Measurements from ENCODE around the gene MCEE.

MCEE gene

DNA sequence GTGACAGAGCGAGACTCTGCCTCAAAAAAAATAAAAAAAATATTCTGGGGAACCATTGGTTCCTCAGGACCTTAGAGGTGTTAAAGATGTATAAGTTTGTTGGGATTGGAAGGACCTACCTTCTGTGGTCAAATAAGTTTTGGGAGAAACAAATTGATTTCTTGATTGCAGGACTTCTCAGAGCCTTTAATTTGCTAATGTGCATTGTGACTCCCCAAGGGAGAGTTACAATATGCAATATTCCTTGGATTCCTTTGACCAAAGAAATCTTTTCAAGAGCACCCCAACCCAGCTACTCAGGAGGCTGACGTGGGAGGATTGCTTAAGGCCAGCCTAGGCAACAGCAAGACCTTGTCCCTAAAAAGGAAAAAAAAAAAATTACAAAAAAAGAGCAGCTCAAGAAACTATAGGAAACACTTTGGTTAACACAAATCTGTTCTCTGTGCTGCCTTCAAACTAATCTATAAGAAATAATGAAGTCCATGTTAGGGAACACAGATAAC lies 55.1 kb downstream of the MCEE start:
- no peak for DNase-seq

DNA sequence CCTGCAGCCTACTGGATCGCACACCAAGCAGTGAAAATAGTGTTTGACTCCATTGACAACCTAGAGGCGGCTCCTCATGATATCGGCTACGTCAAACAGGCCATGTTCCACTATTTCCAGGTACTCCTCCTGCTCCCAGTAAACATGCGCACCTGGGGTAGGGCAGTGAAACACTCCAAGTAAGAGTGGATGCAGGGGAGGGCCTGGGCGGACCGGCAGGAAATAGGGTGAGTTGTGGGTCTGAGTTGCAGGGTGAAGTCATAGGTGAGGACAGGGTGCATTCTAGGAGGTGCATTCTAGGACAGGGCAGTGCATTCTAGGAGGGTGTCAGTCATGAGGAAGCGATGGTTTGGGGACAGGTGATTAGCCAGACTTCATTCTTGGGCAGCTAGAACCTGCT lies 56.6 kb downstream of the MCEE start:
- no peak for DNase-seq

DNA sequence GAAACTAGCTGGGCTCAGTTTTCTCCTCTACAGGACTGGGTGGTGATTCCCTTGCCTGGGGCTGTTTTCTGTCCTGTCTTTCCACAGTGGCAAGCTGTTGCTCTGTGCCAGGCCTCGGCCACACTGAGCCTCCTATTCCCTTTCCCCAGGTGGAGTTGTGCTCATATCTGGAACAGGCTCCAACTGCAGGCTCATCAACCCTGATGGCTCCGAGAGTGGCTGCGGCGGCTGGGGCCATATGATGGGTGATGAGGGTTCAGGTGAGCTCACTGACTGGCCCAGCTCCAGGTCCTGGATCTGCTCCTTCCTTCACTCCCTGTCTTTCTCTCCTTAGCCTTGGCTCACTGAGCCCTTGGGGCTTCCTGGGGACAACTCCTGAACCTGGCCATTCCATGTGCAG lies 57.5 kb downstream of the MCEE start:
- no peak for DNase-seq

DNA sequence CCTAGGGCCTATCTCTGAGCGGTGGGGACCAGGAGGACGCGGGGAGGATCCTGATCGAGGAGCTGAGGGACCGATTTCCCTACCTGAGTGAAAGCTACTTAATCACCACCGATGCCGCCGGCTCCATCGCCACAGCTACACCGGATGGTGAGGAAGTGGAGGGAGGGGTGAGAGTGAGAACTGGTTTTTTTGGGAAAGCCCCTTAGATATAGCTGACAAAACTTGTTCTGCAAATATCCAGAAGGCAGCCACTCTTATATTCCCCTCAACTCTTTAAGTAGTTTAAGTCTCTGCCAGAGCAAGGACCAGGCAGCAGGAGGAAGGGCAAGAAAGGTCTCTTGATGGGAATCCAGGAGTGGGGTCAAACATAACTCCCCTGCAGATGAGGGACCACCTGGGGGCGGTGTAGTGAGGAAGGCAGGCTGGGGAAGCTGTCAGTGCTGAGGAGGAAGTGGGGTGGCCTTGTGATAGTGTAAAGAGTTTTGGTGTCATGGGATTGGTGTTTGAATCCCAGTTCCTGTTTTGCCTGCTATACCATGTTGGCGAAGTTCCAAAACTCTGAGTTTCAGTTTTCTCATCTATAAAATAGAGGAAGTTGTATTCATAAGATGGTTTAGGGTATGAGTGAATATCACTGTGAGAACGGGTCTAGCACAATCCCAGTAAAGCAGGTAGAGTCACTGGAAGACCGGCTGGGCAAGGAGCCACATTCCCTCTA lies 58.2 kb downstream of the MCEE start:
- DNase-seq = peak; percentile 52

DNA sequence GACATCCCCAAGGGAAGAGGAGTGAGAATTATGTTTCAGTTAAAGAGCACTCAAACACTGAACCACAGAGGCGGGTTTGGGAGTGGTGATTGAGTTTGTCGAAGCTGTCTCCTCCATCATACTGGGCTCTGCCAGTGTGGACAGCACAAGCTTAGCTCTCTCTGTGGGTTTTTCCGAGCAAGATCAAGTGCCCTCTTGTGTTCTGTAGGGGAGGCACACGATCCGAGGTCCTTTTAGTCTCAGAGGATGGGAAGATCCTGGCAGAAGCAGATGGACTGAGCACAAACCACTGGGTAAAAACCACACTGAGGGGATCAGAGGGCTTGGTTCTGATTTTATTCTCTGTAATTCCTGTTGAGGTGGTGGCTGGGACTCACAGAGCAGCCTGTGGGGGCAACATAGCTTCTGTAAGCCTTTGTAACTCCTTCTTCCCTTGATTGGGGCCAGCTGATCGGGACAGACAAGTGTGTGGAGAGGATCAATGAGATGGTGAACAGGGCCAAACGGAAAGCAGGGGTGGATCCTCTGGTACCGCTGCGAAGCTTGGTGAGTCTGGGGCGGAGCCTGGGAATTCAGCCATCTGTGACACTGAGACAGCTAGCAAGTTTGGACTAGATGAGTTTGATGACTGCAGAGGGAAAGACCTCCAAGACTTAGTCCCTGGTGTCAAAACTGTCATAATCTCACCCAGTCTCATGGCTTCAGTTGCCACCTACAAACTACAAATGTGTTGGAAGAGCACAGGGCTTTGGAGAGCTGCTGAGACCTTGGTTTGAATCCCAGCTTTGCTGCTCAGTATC lies 59.5 kb downstream of the MCEE start:
- no peak for DNase-seq

DNA sequence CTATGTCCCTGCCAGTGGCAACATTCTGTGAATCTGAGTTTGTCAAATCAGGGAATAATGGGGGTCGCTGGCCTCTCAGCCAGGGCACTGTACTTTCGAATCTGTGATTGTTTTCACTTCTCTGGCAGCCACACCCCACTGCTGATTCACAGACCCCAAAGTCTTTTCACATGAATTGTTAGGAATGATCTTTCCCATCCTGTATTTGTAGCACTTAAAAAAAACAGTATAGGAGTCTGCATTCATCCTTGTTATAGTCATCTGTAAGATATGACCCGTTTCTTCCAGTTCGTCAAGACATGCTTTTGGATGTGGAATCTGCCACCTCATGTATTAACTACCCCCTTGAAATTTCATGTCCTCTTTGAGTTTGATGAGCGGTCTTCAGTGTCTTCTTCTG lies 60.7 kb downstream of the MCEE start:
- DNase-seq = no peak

DNA sequence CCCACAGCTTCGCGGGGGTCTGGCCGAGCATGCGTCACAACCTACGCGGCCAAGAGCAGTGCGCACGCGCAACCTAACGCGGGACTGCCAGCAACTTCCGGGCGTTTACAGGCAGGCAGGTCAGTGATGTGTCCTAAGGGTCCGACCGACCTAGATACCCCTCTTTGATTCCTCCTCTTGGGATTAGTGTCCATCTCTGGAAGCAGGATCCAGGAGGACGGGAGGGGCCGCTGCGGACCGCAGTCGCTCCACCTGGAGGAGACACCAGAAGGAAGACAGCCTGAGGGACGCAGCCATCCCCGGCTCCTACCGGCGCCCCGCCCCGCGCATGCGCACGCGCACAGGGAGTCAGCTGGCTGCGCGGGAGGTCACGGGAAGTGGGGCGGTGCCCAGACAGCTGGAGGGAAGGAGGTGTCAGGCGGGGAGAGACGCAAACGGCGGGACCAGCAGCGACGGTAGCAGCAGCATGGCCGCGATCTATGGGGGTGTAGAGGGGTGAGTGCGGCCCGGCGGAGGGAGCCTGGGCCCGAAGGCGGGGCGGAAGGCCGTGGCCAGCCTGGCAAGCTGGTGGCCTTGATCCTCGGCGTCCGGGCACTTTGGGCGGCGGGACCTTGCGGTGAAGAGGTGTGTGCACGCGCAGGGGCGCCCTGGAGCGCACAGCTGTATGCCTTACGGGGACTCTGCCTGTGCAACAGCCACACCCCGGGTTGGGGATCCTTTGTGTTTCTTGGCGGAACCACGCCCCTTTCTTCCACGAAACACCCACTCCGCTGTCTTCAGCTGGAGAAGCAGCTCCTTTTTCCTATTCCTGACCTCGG lies 61.6 kb downstream of the MCEE start, which contains the start of gene NAGK:
Gene NAGK (plus strand): TSS at position 431 of the 818 bp plus-strand sequence. CDS start 36 bp downstream, at position 467.
- DNase-seq = peak; percentile 95

DNA sequence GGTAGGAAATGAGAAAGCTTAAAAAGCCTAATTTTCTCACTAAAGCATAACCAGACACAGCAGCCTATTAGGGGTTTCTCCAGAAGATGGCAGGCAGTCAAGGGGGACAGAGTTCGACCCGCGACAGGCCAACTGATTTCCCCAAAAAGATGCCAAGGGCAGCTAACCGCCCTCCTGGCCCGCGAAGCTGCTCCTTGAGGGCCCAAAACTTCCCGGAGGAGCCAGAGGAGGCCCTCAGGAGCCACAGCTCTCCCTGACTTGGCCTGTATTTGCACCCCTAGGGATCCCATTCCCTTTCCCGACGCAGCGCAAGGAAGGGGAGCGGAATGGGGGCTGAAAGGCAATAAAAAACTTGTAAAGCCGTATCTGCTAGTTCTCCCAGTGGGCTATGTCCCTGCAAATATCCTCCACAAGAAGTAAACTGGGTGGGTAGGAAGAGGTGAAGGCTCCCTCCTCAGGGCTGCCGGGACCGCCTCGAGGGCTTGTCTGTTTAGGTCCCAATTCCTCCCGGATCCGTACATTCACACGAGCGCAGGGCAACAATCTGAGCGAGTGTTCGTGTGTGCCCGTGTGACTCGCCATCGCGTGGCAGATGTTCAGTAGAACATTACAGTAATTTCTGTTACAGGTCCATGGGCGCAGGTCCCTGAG lies 62.3 kb downstream of the MCEE start:
- no peak for DNase-seq

DNA sequence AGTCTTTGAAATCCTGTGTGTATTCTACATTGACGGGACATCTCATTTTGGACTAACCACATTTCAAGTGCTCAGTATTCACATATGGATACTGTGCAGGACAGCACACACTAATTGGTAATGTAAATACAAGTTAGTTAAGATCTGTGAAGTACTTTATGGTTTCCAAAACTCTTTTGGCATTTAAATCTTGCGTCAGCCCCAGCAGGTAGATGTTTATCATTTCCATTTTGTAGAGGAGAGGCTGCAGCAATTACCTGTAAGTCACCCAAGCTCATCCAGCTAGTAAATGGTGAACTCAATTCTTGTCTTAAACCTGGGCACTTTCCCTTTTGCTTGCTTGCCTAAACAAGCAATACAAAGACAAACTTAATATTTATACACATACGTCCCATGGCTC lies 63.2 kb downstream of the MCEE start:
- no peak for DNase-seq

DNA sequence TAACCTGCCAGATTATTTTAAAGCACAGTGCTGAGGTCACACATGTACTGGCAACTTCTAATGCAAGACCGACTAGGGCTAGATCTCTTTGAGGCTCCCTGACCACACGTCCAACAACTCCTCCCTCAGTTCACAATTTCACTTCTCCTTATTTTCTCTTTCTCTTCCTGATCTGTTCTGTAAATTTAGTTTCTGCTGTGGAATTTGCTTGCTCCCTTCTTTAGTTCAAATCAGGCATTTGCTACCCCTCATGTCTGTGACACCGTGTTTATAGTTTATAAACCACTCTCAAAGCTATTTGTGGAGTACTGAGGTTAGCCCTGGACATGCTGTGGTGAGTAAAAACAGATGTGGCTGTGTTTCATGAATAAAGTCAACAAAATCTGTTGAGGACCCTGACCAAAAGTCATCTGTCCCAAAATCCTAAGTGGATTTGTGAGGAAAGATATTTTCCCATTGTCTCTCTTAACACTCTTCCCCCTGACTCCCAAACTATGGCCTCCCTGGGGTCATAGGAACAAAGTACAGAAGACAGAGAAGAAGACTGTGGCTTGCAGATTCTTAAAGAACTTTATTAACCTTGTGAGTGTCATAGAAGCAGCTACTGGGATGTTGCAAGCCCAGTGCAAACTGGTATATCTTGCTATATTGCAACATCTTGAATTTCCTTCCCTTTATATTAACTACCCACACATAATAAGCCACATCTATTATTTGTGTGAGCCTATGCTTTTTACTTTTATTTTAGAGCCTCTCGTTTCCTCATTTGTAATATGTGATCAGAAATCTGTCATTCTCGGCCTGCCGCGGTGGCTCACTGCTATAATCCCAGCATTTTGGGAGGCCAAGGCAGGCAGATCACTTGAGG lies 65.0 kb downstream of the MCEE start:
- DNase-seq = no peak

DNA sequence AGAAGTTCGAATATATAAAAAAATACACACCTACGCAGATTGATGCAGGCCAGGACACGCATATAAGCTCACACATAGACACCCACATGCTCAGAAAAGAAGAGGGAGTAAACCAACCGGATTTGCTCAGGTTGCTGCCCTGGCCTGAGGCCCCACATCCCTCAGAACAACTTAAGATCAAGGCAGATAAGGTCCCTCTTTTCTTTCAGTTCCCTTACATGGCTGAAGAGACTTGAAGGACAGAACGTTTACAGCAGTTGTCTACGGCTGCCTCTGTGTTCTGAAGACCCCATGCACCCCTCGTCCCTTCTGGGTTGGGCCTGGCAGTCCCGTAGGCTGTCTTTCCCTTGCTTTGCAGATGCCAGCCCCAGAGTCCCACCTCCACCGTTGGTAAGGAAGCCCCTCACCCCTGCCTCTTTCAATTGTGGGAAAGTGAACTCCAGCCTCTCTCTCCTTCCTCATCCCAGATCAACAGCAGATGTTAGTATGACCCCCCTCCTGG lies 65.9 kb downstream of the MCEE start:
- DNase-seq = no peak

DNA sequence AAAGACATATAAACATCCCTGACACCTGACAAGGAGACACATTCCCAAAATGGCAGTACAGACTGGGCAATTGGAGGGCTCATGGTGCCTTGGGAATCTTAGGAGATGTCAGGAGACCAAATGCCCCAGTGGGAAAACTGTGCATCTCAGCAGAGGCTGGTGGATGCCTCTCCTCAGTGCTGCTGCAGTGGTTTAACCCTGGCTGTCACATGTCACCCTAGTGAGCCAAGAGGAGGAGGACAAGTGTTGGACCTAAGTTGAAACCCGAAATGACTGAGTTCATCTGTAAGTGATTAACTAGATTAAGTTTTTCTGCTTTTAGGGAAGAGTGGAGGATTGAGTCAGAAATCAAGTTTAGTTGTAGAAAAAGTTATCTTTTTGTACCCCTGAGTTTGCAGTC lies 66.8 kb downstream of the MCEE start:
- no peak for DNase-seq

DNA sequence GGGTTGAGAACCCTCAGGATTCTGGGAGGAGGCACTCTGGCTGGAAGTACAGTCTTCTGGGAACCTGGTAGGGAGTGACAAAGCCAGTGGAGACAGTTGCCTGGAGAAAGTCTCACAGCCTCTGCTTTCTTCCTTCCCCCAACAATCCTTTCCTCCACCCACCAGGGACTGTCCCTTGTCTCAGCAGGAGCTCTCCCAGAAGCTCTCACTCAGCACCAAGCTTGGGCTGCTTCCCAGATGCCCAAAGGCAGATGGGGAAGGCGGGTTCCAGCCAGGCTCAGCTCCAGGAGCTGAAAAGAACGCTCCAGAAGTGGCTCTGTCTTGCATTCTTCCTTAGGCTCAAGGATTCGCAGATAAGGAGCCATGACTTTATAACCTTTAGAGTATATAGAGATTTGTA lies 69.2 kb downstream of the MCEE start:
- no peak for DNase-seq

DNA sequence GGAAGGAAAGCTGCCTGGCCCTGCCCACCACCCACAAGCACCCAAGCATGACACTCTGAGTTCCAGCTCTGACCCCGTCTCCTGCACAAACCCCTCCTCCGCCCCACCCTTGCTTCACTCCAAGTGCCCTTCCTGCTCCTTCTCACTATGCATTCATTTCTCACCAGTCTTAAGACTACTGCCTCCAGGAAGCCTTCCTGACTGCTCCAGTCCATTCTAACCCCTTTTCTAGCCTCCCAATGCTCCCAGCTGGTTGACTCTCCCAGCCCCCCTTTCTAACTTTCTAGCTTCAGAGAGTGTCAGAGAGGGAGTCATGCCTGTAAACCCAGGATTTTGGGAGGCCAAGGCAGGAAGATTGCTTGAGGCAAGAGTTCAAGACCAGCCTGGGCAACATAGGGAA lies 69.8 kb downstream of the MCEE start:
- DNase-seq = no peak

Measured in stimulated activated CD4-positive, alpha-beta T cell treated with anti-CD3 and anti-CD28 coated beads, Interleukin-12 subunit alpha, Interleukin-12 subunit beta, amount 100 ng/mL, for 4 hours (primary cell).